Neural progenitor cell (in vitro differentiated cells): ENCODE measurements around the gene UGT1A6. TPM values are rescaled to one million over a fixed set of nuclear protein-coding genes. Genes with fewer than 3 reads are reported as not detected.

Experiments used
- DNase-seq: peaks from one replicate; pipeline ENCODE4 v3.0.0-alpha.2; 2016; ENCODE audit warnings: low spot score
- H2AFZ ChIP-seq: fragments of 200-600 bp; sonication (generic); replicated peaks from 2 replicates; pipeline ENCODE4 v1.6.1; 2016; ENCODE audit warnings: antibody characterized with exemption
- H3F3A ChIP-seq: fragments of 200-600 bp; sonication (generic); 2 replicates; pipeline ENCODE4 v1.6.1; 2016; ENCODE audit warnings: antibody characterized with exemption, low read depth
- H3K27ac ChIP-seq: fragments of 200-600 bp; sonication (generic); 2 replicates; pipeline ENCODE4 v1.5.1; 2016; ENCODE audit warnings: mild to moderate bottlenecking
- H3K27me3 ChIP-seq: fragments of 200-600 bp; sonication (generic); 2 replicates; pipeline ENCODE4 v1.6.1; 2016; ENCODE audit warnings: mild to moderate bottlenecking, moderate library complexity
- H3K36me3 ChIP-seq: fragments of 200-600 bp; sonication (generic); 2 replicates; pipeline ENCODE4 v1.5.1; 2016
- H3K4me1 ChIP-seq: fragments of 200-600 bp; sonication (generic); 2 replicates; pipeline ENCODE4 v1.6.1; 2016; ENCODE audit warnings: mixed run types
- H3K4me2 ChIP-seq: fragments of 200-600 bp; sonication (generic); 2 replicates; pipeline ENCODE4 v1.6.1; 2016
- H3K4me3 ChIP-seq: fragments of 200-600 bp; sonication (generic); 2 replicates; pipeline ENCODE4 v1.5.1; 2016
- H3K79me2 ChIP-seq: fragments of 200-600 bp; sonication (generic); 2 replicates; pipeline ENCODE4 v1.6.1; 2016; ENCODE audit warnings: low read depth
- H3K9ac ChIP-seq: fragments of 200-600 bp; sonication (generic); 2 replicates; pipeline ENCODE4 v1.6.1; 2016
- H3K9me3 ChIP-seq: fragments of 200-600 bp; sonication (generic); 2 replicates; pipeline ENCODE4 v1.5.1; 2016; ENCODE audit warnings: low read depth
- H4K20me1 ChIP-seq: fragments of 200-600 bp; sonication (generic); 2 replicates; pipeline ENCODE4 v1.6.1; 2016; ENCODE audit warnings: low read depth
- H3K27ac Mint-ChIP-seq: 3 replicates; pipeline ENCODE4 v1.8.0; 2021; ENCODE audit warnings: mixed read lengths
- H3K27me3 Mint-ChIP-seq: 2 replicates; pipeline ENCODE4 v1.8.0; 2022; ENCODE audit warnings: low read depth, mild to moderate bottlenecking, inconsistent platforms, moderate library complexity, mixed read lengths; ENCODE audit not compliant: insufficient read depth
- H3K36me3 Mint-ChIP-seq: 3 replicates; pipeline ENCODE4 v1.8.0; 2021; ENCODE audit warnings: mixed read lengths
- H3K4me1 Mint-ChIP-seq: 3 replicates; pipeline ENCODE4 v1.8.0; 2021; ENCODE audit warnings: mixed read lengths
- H3K4me3 Mint-ChIP-seq: 3 replicates; pipeline ENCODE4 v1.8.0; 2021; ENCODE audit warnings: mild to moderate bottlenecking, moderate library complexity, mixed read lengths
- H3K9me3 Mint-ChIP-seq: 3 replicates; pipeline ENCODE4 v1.8.0; 2020; ENCODE audit warnings: mixed read lengths
- EZH2 ChIP-seq: fragments of 200-600 bp; sonication (generic); IDR thresholded peaks from 2 replicates; pipeline ENCODE4 v1.6.1; 2017; ENCODE audit warnings: antibody characterized with exemption, mild to moderate bottlenecking, moderate library complexity
- EZH2phosphoT487 ChIP-seq: fragments of 200-600 bp; sonication (generic); IDR thresholded peaks from 2 replicates; pipeline ENCODE4 v1.6.1; 2017; ENCODE audit warnings: antibody characterized with exemption
- total RNA-seq: library from RNA; depleted of rRNA; stranded (reverse); fragments of >200 nt; gene quantifications from 2 replicates; pipeline ENCODE4 v1.2.3, GENCODE V29; 2015; ENCODE audit warnings: low replicate concordance
- TF ChIP-seq, protein P1 (sequence below): fragments of 200-600 bp; sonication (generic); IDR thresholded peaks from 2 replicates; pipeline ENCODE4 v1.5.1; 2017; ENCODE audit warnings: antibody characterized with exemption, mild to moderate bottlenecking

UGT1A6 gene
- total RNA-seq, 1 donor from 2014 or later, result not detected

GRCh38 chr2:233676046-233676445 lies 16.6 kb upstream of the UGT1A6 start:
- H3K79me2 ChIP-seq, result no peaks in the 10 kb centered on the region
- H3K9me3 ChIP-seq, result no peaks in the 10 kb centered on the region
- no peak overlapping the region for H3K9ac ChIP-seq
- Mint-ChIP-seq H3K36me3 (no peaks in the 10 kb centered on the region), H3K9me3 (no peaks in the 10 kb centered on the region), H3K4me3 (no peak overlapping the region), H3K27ac (no peak overlapping the region), H3K27me3 (peaks cover 2% of the 10 kb centered on the region), H3K4me1 (no peaks in the 10 kb centered on the region)
- TF ChIP-seq EZH2phosphoT487, result no peak
- no peak for TF ChIP-seq EZH2
- TF ChIP-seq, protein P1, sequence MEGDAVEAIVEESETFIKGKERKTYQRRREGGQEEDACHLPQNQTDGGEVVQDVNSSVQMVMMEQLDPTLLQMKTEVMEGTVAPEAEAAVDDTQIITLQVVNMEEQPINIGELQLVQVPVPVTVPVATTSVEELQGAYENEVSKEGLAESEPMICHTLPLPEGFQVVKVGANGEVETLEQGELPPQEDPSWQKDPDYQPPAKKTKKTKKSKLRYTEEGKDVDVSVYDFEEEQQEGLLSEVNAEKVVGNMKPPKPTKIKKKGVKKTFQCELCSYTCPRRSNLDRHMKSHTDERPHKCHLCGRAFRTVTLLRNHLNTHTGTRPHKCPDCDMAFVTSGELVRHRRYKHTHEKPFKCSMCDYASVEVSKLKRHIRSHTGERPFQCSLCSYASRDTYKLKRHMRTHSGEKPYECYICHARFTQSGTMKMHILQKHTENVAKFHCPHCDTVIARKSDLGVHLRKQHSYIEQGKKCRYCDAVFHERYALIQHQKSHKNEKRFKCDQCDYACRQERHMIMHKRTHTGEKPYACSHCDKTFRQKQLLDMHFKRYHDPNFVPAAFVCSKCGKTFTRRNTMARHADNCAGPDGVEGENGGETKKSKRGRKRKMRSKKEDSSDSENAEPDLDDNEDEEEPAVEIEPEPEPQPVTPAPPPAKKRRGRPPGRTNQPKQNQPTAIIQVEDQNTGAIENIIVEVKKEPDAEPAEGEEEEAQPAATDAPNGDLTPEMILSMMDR, result no peak
- no peak overlapping the region for H3K27ac ChIP-seq
- H3F3A ChIP-seq, result no peaks in the 10 kb centered on the region
- H4K20me1 ChIP-seq, result no peaks in the 10 kb centered on the region
- H2AFZ ChIP-seq, result no peak overlapping the region
- H3K27me3 ChIP-seq, result no peaks in the 10 kb centered on the region
- H3K36me3 ChIP-seq, result no peaks in the 10 kb centered on the region
- no peak for DNase-seq
- no peaks in the 10 kb centered on the region for H3K4me1 ChIP-seq
- H3K4me2 ChIP-seq, result no peak overlapping the region
- H3K4me3 ChIP-seq, result no peak overlapping the region

DNA sequence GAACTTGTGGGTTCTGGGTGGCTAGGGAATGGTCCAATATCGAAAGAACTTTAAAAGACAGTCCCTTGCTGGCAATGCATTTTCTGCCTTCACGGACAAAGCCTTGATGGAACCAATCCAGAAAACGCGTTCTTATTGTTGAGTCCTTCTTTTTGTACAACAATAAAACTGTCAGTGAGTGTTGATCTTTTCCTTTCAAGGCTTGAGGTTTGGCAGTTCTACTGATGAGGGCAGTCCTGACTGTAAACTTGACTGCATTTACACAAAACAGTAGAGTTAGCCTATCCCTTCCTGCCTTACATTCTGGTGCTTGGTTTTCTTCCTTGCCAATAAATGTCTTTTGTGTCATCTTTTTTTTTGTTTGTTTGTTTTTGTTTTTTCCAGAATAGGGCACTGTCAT lies 13.5 kb upstream of the UGT1A6 start:
- Histone ChIP-seq H3K4me1 (no peaks in the 10 kb centered on the region), H3K9me3 (no peaks in the 10 kb centered on the region), H3K36me3 (no peaks in the 10 kb centered on the region), H3K27ac (no peak overlapping the region), H4K20me1 (no peaks in the 10 kb centered on the region), H2AFZ (no peak overlapping the region), H3K4me3 (no peak overlapping the region), H3K27me3 (no peaks in the 10 kb centered on the region), H3F3A (no peaks in the 10 kb centered on the region), H3K79me2 (no peaks in the 10 kb centered on the region), H3K9ac (no peak overlapping the region), H3K4me2 (no peak overlapping the region)
- DNase-seq, result no peak
- Mint-ChIP-seq H3K27me3 (no peaks in the 10 kb centered on the region), H3K4me3 (no peak overlapping the region), H3K4me1 (no peaks in the 10 kb centered on the region), H3K36me3 (no peaks in the 10 kb centered on the region), H3K9me3 (no peaks in the 10 kb centered on the region), H3K27ac (no peak overlapping the region)
- TF ChIP-seq EZH2 (no peak), EZH2phosphoT487 (no peak)

DNA sequence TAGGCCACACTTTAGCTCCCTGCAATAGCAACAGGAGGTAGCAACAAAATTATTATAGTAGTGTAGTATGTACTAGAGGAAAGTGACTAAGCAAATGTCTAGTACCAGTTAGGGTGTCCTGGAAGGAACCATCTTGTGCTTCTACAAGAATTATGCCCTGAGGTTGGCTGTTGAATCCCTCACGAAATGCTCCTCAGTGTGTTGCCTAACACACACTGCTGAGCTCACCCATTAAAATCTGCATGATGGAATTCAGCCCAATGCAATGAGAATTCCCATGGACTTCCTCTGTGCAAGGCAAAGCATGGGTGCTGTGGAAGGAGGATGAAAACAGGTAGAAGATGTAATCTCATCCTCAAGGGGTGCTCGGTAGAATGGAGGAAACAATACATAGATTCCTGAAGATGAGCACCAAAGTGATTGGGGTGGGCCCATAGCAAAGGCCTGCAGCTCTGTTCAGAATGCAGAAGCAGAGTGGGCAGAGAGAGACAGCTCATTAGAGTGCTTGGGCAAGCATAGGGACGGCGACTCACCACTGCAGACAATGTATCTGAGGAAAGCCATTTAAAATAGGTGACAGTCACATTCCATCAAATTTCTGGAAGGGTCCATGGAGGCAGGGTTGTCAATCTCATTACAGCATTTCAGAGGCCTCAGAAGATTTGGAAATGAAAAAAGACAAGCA lies 12.2 kb upstream of the UGT1A6 start:
- Mint-ChIP-seq H3K4me3 (no peak overlapping the region), H3K9me3 (no peaks in the 10 kb centered on the region), H3K4me1 (no peaks in the 10 kb centered on the region), H3K36me3 (no peaks in the 10 kb centered on the region), H3K27me3 (no peaks in the 10 kb centered on the region), H3K27ac (no peak overlapping the region)
- H3K36me3 ChIP-seq, result no peaks in the 10 kb centered on the region
- H3K4me3 ChIP-seq, result no peak overlapping the region
- H3F3A ChIP-seq, result no peaks in the 10 kb centered on the region
- no peaks in the 10 kb centered on the region for H3K79me2 ChIP-seq
- H3K27me3 ChIP-seq, result no peaks in the 10 kb centered on the region
- no peaks in the 10 kb centered on the region for H3K9me3 ChIP-seq
- H3K9ac ChIP-seq, result no peak overlapping the region
- H2AFZ ChIP-seq, result no peak overlapping the region
- no peaks in the 10 kb centered on the region for H4K20me1 ChIP-seq
- H3K4me1 ChIP-seq, result no peaks in the 10 kb centered on the region
- H3K27ac ChIP-seq, result no peak overlapping the region
- DNase-seq, result no peak
- TF ChIP-seq, protein P1, result no peak
- TF ChIP-seq EZH2phosphoT487 (no peak), EZH2 (no peak)
- no peak overlapping the region for H3K4me2 ChIP-seq

DNA sequence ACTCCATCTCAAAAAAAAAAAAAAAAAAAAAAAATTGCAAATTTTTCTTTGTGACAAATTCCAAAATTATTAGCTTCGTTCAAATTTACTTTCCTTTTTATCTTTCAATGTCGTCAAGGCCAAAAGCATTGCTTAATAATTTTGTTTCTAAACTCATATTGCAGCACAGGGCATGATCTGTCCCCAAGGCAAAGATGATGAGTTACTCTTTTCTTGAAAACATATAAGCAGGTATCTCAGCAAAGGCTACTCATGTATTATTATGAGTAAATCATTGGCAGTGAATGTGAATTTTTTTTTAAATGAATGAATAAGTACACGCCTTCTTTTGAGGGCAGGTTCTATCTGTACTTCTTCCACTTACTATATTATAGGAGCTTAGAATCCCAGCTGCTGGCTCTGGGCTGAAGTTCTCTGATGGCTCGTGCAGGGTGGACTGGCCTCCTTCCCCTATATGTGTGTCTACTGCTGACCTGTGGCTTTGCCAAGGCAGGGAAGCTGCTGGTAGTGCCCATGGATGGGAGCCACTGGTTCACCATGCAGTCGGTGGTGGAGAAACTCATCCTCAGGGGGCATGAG lies 11.1 kb upstream of the UGT1A6 start, which contains the start of gene UGT1A7:
Gene UGT1A7 (plus strand): TSS at position 381 of the 579 bp plus-strand sequence. CDS start 37 bp downstream, at position 418.
- no peaks in the 10 kb centered on the region for H3K36me3 Mint-ChIP-seq
- H3K9me3 Mint-ChIP-seq, result no peaks in the 10 kb centered on the region
- Histone ChIP-seq H3K36me3 (no peaks in the 10 kb centered on the region), H3K79me2 (no peaks in the 10 kb centered on the region), H3K27me3 (no peaks in the 10 kb centered on the region), H3K27ac (no peak within 1 kb of the TSS), H3F3A (no peaks in the 10 kb centered on the region), H3K9ac (no peak within 1 kb of the TSS), H3K4me2 (no peak within 1 kb of the TSS), H3K4me3 (no peak within 1 kb of the TSS), H3K4me1 (no peaks in the 10 kb centered on the region), H2AFZ (no peak within 1 kb of the TSS), H4K20me1 (no peaks in the 10 kb centered on the region), H3K9me3 (no peaks in the 10 kb centered on the region)
- H3K4me3 Mint-ChIP-seq, result no peak within 1 kb of the TSS
- TF ChIP-seq EZH2, result no peak
- TF ChIP-seq, protein P1, result no peak
- no peak for TF ChIP-seq EZH2phosphoT487
- no peaks in the 10 kb centered on the region for H3K4me1 Mint-ChIP-seq
- no peaks in the 10 kb centered on the region for H3K27me3 Mint-ChIP-seq
- no peak within 1 kb of the TSS for H3K27ac Mint-ChIP-seq
- DNase-seq, result no peak
